ENCODE measurements around the gene ELOVL2. TPM values are rescaled to one million over a fixed set of nuclear protein-coding genes. Genes with fewer than 3 reads are reported as not detected.

Gene ELOVL2
- total and polyA plus RNA-seq, 2 experiments from 2014 or later: 0.29 to 0.32 TPM

GRCh38 chr6:10949579-10950490 lies 94.3 kb downstream of the ELOVL2 start:
- TF ChIP-seq EZH2phosphoT487 (IDR thresholded peaks at IDR 0.05; ENCODE audit: insufficient read depth, low read depth) (no peak), EZH2 (IDR thresholded peaks at IDR 0.05; ENCODE audit: insufficient read depth, poor library complexity, severe bottlenecking) (no peak)
- Histone ChIP-seq H3K9ac (no peak overlapping the region), H3K4me1 (ENCODE audit: insufficient read depth) (peaks cover 8% of the 10 kb centered on the region), H3K4me2 (ENCODE audit: unreplicated experiment) (no peak overlapping the region), H3K27ac (no peak overlapping the region), H3K4me3 (no peak overlapping the region), H4K20me1 (ENCODE audit: insufficient read depth) (no peaks in the 10 kb centered on the region), H3K9me2 (ENCODE audit: insufficient read depth) (no peaks in the 10 kb centered on the region), H3K27me3 (replicated peaks; ENCODE audit: insufficient read depth) (no peaks in the 10 kb centered on the region), H3K9me3 (ENCODE audit: low read depth) (no peaks in the 10 kb centered on the region), H3K79me2 (ENCODE audit: insufficient read depth) (no peaks in the 10 kb centered on the region), H2AFZ (no peak overlapping the region), H3F3A (ENCODE audit: insufficient read depth) (no peaks in the 10 kb centered on the region), H3K36me3 (ENCODE audit: low read depth) (no peaks in the 10 kb centered on the region)
- DNase-seq: no peak
- WGBS, 2 experiments (ENCODE audit: low coverage in 1 of 2, low lambda C conversion rate in 2 of 2, missing lambda C conversion rate in 2 of 2): 77 to 84% methylated on average over 6 of the region's 6 CpGs
- in situ Hi-C loops (cut with MboI): loop anchor here (5.0 to 25.0 kb wide), 2 partner anchors 117 to 537 kb away; no protein-coding TSS in a partner anchor

GRCh38 chr6:10947966-10948365 lies 96.1 kb downstream of the ELOVL2 start:
- Histone ChIP-seq H2AFZ (no peak overlapping the region), H3K27me3 (replicated peaks; ENCODE audit: insufficient read depth) (no peaks in the 10 kb centered on the region), H3F3A (ENCODE audit: insufficient read depth) (no peaks in the 10 kb centered on the region), H3K9me2 (ENCODE audit: insufficient read depth) (no peaks in the 10 kb centered on the region), H3K79me2 (ENCODE audit: insufficient read depth) (no peaks in the 10 kb centered on the region), H3K4me2 (ENCODE audit: unreplicated experiment) (no peak overlapping the region), H3K9me3 (ENCODE audit: low read depth) (no peaks in the 10 kb centered on the region), H3K4me1 (ENCODE audit: insufficient read depth) (peaks cover 8% of the 10 kb centered on the region), H3K36me3 (ENCODE audit: low read depth) (no peaks in the 10 kb centered on the region), H3K27ac (no peak overlapping the region), H4K20me1 (ENCODE audit: insufficient read depth) (no peaks in the 10 kb centered on the region), H3K4me3 (no peak overlapping the region), H3K9ac (no peak overlapping the region)
- in situ Hi-C loops (cut with MboI): no loop called here
- DNase-seq: no peak
- whole genome bisulfite sequencing, 2 experiments (ENCODE audit: low coverage in 1 of 2, low lambda C conversion rate in 2 of 2, missing lambda C conversion rate in 2 of 2): 91 to 92% methylated on average over 5 of the region's 5 CpGs
- TF ChIP-seq EZH2phosphoT487 (IDR thresholded peaks at IDR 0.05; ENCODE audit: insufficient read depth, low read depth): no peak
- TF ChIP-seq EZH2 (IDR thresholded peaks at IDR 0.05; ENCODE audit: insufficient read depth, poor library complexity, severe bottlenecking): no peak

GRCh38 chr6:10945845-10946244 lies 98.3 kb downstream of the ELOVL2 start:
- in situ Hi-C loops (cut with MboI): no loop called here
- Histone ChIP-seq H3K9me3 (ENCODE audit: low read depth) (no peaks in the 10 kb centered on the region), H3K27ac (no peak overlapping the region), H3K36me3 (ENCODE audit: low read depth) (no peaks in the 10 kb centered on the region), H3F3A (ENCODE audit: insufficient read depth) (no peaks in the 10 kb centered on the region), H3K4me3 (no peak overlapping the region), H3K4me1 (ENCODE audit: insufficient read depth) (no peaks in the 10 kb centered on the region), H3K27me3 (replicated peaks; ENCODE audit: insufficient read depth) (no peaks in the 10 kb centered on the region), H3K4me2 (ENCODE audit: unreplicated experiment) (no peak overlapping the region), H4K20me1 (ENCODE audit: insufficient read depth) (no peaks in the 10 kb centered on the region), H2AFZ (no peak overlapping the region), H3K9ac (no peak overlapping the region), H3K79me2 (ENCODE audit: insufficient read depth) (no peaks in the 10 kb centered on the region), H3K9me2 (ENCODE audit: insufficient read depth) (no peaks in the 10 kb centered on the region)
- no peak for TF ChIP-seq EZH2 (IDR thresholded peaks at IDR 0.05; ENCODE audit: insufficient read depth, poor library complexity, severe bottlenecking)
- no peak for TF ChIP-seq EZH2phosphoT487 (IDR thresholded peaks at IDR 0.05; ENCODE audit: insufficient read depth, low read depth)
- 23 to 33% methylated on average over 1 of the region's 1 CpG for WGBS, 2 experiments (ENCODE audit: low coverage in 1 of 2, low lambda C conversion rate in 2 of 2, missing lambda C conversion rate in 2 of 2)
- DNase-seq: no peak

- Histone ChIP-seq H3F3A (ENCODE audit: insufficient read depth) (no peaks in the 10 kb centered on the region), H3K36me3 (ENCODE audit: low read depth) (no peaks in the 10 kb centered on the region), H3K4me1 (ENCODE audit: insufficient read depth) (no peaks in the 10 kb centered on the region), H3K9me3 (ENCODE audit: low read depth) (no peaks in the 10 kb centered on the region), H3K27me3 (replicated peaks; ENCODE audit: insufficient read depth) (peaks cover 13% of the 10 kb centered on the region; the same call in 1 of the 2 replicates), H2AFZ (no peak overlapping the region), H3K9ac (no peak overlapping the region), H3K79me2 (ENCODE audit: insufficient read depth) (no peaks in the 10 kb centered on the region), H3K27ac (no peak overlapping the region), H3K4me2 (ENCODE audit: unreplicated experiment) (no peak overlapping the region), H3K9me2 (ENCODE audit: insufficient read depth) (no peaks in the 10 kb centered on the region), H3K4me3 (no peak overlapping the region), H4K20me1 (ENCODE audit: insufficient read depth) (no peaks in the 10 kb centered on the region)
- no peak for DNase-seq
- in situ Hi-C loops (cut with MboI): no loop called here
- 66 to 74% methylated on average over 2 of the region's 2 CpGs for WGBS, 2 experiments (ENCODE audit: low coverage in 1 of 2, low lambda C conversion rate in 2 of 2, missing lambda C conversion rate in 2 of 2)
- TF ChIP-seq EZH2phosphoT487 (IDR thresholded peaks at IDR 0.05; ENCODE audit: insufficient read depth, low read depth) (no peak), EZH2 (IDR thresholded peaks at IDR 0.05; ENCODE audit: insufficient read depth, poor library complexity, severe bottlenecking) (no peak)
Observed at GRCh38 chr6:10939840-10940239, 104.3 kb downstream of the ELOVL2 start.

Data from GM23248 (cell line).